Amygdala (tissue), 56 donors: ENCODE results near the gene BTNL8.
"Not testable (repeated sequence)": the region's sequence is repeated elsewhere in the genome, so short reads cannot be mapped to it uniquely, and the experiment has no call there.

Experiments
- DNase-seq, 56 donors: peaks; one replicate each; lab custom pipeline; 2025; lab: John Stamatoyannopoulos, UW

Gene BTNL8

GRCh38 chr5:180874804-180875582, 24.0 kb upstream of the BTNL8 start:
- no peak for DNase-seq

- no peak for DNase-seq
Measured at GRCh38 chr5:180875860-180876426, 23.0 kb upstream of the BTNL8 start.

GRCh38 chr5:180885845-180886529, 13.0 kb upstream of the BTNL8 start:
- DNase-seq: not testable (repeated sequence)

GRCh38 chr5:180889381-180889780, 9.6 kb upstream of the BTNL8 start:
- no peak for DNase-seq

- DNase-seq: not testable (repeated sequence)
Measured at GRCh38 chr5:180895330-180895729, 3.6 kb upstream of the BTNL8 start.

GRCh38 chr5:180900178-180900577, 1.2 kb downstream of the BTNL8 start:
- DNase-seq: no peak

- no peak for DNase-seq
Measured at GRCh38 chr5:180901319-180902009, 2.5 kb downstream of the BTNL8 start.

GRCh38 chr5:180908400-180908799, 9.4 kb downstream of the BTNL8 start:
- no peak for DNase-seq

- DNase-seq: no peak
Measured at GRCh38 chr5:180908998-180909731, 10.2 kb downstream of the BTNL8 start.

- no peak for DNase-seq
Measured at GRCh38 chr5:180909782-180910181, 10.8 kb downstream of the BTNL8 start.

- DNase-seq: no peak
Measured at GRCh38 chr5:180910182-180910581, 11.2 kb downstream of the BTNL8 start.

GRCh38 chr5:180910735-180911134, 11.8 kb downstream of the BTNL8 start:
- DNase-seq: peak in 1 of 56 donors; percentile 4

- DNase-seq: no peak
Measured at GRCh38 chr5:180914646-180915045, 15.7 kb downstream of the BTNL8 start.

- no peak for DNase-seq
Measured at GRCh38 chr5:180915924-180916323, 17.0 kb downstream of the BTNL8 start.

- no peak for DNase-seq
Measured at GRCh38 chr5:180918380-180918779, 19.4 kb downstream of the BTNL8 start.

GRCh38 chr5:180920710-180921109, 21.8 kb downstream of the BTNL8 start:
- no peak for DNase-seq

GRCh38 chr5:180922932-180923331, 24.0 kb downstream of the BTNL8 start:
- DNase-seq: no peak

- no peak for DNase-seq
Measured at GRCh38 chr5:180932660-180933059, 33.7 kb downstream of the BTNL8 start.

GRCh38 chr5:180935203-180935602, 36.2 kb downstream of the BTNL8 start:
- DNase-seq: no peak

GRCh38 chr5:180938294-180938693, 39.3 kb downstream of the BTNL8 start:
- DNase-seq: no peak
